Loucy (cell line): Measurements from ENCODE around the gene MDFI.

Experiments used
- H2AFZ ChIP-seq: fragments of 200-600 bp; sonication (generic); 2 replicates; pipeline ENCODE4 v1.6.0; 2016; ENCODE audit warnings: antibody characterized with exemption, mild to moderate bottlenecking, low read length, moderate library complexity
- H3F3A ChIP-seq: fragments of 200-600 bp; 2 replicates; pipeline ENCODE4 v1.6.0; 2016; ENCODE audit warnings: antibody characterized with exemption, low read depth, mild to moderate bottlenecking
- H3K27me3 ChIP-seq: fragments of 200-600 bp; sonication (generic); 2 replicates; pipeline ENCODE4 v1.6.1; 2014; ENCODE audit warnings: low read length, mild to moderate bottlenecking; ENCODE audit not compliant: insufficient read depth, poor library complexity, severe bottlenecking
- H3K36me3 ChIP-seq: fragments of 200-600 bp; sonication (generic); 2 replicates; pipeline ENCODE4 v1.6.1; 2016; ENCODE audit warnings: low read length; ENCODE audit not compliant: insufficient read depth
- H3K4me1 ChIP-seq: fragments of 200-600 bp; sonication (generic); 2 replicates; pipeline ENCODE4 v1.5.1; 2014; ENCODE audit warnings: low read length, mild to moderate bottlenecking; ENCODE audit not compliant: insufficient read depth, poor library complexity, severe bottlenecking
- H3K4me2 ChIP-seq: fragments of 200-600 bp; sonication (generic); 2 replicates; pipeline ENCODE4 v1.6.0; 2014; ENCODE audit warnings: antibody characterized with exemption, low read length, low read depth, mild to moderate bottlenecking; ENCODE audit not compliant: poor library complexity, severe bottlenecking
- H3K4me3 ChIP-seq: fragments of 200-600 bp; sonication (generic); 2 replicates; pipeline ENCODE4 v1.5.1; 2014; ENCODE audit warnings: low read length, mild to moderate bottlenecking, mixed read lengths; ENCODE audit not compliant: poor library complexity, severe bottlenecking
- H3K79me2 ChIP-seq: fragments of 200-600 bp; sonication (generic); 2 replicates; pipeline ENCODE4 v1.6.1; 2014; ENCODE audit warnings: low read length; ENCODE audit not compliant: insufficient read depth
- H3K9ac ChIP-seq: fragments of 200-600 bp; sonication (generic); 2 replicates; pipeline ENCODE4 v1.6.0; 2014; ENCODE audit warnings: mild to moderate bottlenecking, low read depth, low read length, moderate library complexity; ENCODE audit not compliant: poor library complexity, severe bottlenecking
- H3K9me2 ChIP-seq: fragments of 200-600 bp; sonication (generic); replicated peaks from 2 replicates; pipeline ENCODE4 v1.6.1; 2016; ENCODE audit warnings: low read depth, low read length, mixed read lengths
- H3K9me3 ChIP-seq: fragments of 200-600 bp; sonication (generic); 2 replicates; pipeline ENCODE4 v1.6.1; 2014; ENCODE audit warnings: mild to moderate bottlenecking, antibody characterized with exemption, low read length, low read depth; ENCODE audit not compliant: insufficient read depth
- H4K20me1 ChIP-seq: fragments of 200-600 bp; sonication (generic); 2 replicates; pipeline ENCODE4 v1.6.0; 2014; ENCODE audit warnings: antibody characterized with exemption, low read length, mild to moderate bottlenecking; ENCODE audit not compliant: insufficient read depth, poor library complexity, severe bottlenecking
- CTCF ChIP-seq: fragments of 200-600 bp; sonication (generic); conservative IDR thresholded peaks from 2 replicates; pipeline ENCODE4 v1.5.1; 2014; ENCODE audit warnings: mild to moderate bottlenecking, antibody characterized with exemption, low read length
- EZH2phosphoT487 ChIP-seq: fragments of 200-600 bp; IDR thresholded peaks from 2 replicates; pipeline ENCODE4 v1.6.1; 2018; ENCODE audit warnings: antibody characterized with exemption, mild to moderate bottlenecking, moderate library complexity, borderline replicate concordance

Gene MDFI

GRCh38 chr6:41684311-41685180, 46.3 kb downstream of the MDFI start:
- peaks cover 10% of the 10 kb centered on the region for H3K4me1 ChIP-seq
- H3K79me2 ChIP-seq, result no peaks in the 10 kb centered on the region
- H3K9me2 ChIP-seq, result no peaks in the 10 kb centered on the region
- no peak overlapping the region for H3K4me3 ChIP-seq
- no peaks in the 10 kb centered on the region for H3K27me3 ChIP-seq
- no peaks in the 10 kb centered on the region for H3K36me3 ChIP-seq
- H2AFZ ChIP-seq, result no peak overlapping the region
- no peak overlapping the region for H3K4me2 ChIP-seq
- H3F3A ChIP-seq, result no peaks in the 10 kb centered on the region
- H4K20me1 ChIP-seq, result no peaks in the 10 kb centered on the region
- no peaks in the 10 kb centered on the region for H3K9me3 ChIP-seq
- TF ChIP-seq CTCF, result no peak
- TF ChIP-seq EZH2phosphoT487, result no peak
- no peak overlapping the region for H3K9ac ChIP-seq

- H3K4me3 ChIP-seq, result no peak overlapping the region
- H3K79me2 ChIP-seq, result no peaks in the 10 kb centered on the region
- H3K9ac ChIP-seq, result no peak overlapping the region
- no peaks in the 10 kb centered on the region for H4K20me1 ChIP-seq
- no peaks in the 10 kb centered on the region for H3K36me3 ChIP-seq
- H3K27me3 ChIP-seq, result no peaks in the 10 kb centered on the region
- H2AFZ ChIP-seq, result no peak overlapping the region
- no peaks in the 10 kb centered on the region for H3K9me2 ChIP-seq
- no peak for TF ChIP-seq CTCF
- peaks cover 2% of the 10 kb centered on the region for H3K4me1 ChIP-seq
- H3F3A ChIP-seq, result no peaks in the 10 kb centered on the region
- no peaks in the 10 kb centered on the region for H3K9me3 ChIP-seq
- no peak overlapping the region for H3K4me2 ChIP-seq
Measured at GRCh38 chr6:41685641-41686380, 47.5 kb downstream of the MDFI start.

- no peaks in the 10 kb centered on the region for H3K36me3 ChIP-seq
- H3K4me2 ChIP-seq, result no peak overlapping the region
- H3K27me3 ChIP-seq, result no peaks in the 10 kb centered on the region
- no peaks in the 10 kb centered on the region for H3K9me3 ChIP-seq
- no peaks in the 10 kb centered on the region for H3K9me2 ChIP-seq
- H2AFZ ChIP-seq, result no peak overlapping the region
- H3K4me3 ChIP-seq, result no peak overlapping the region
- H3K4me1 ChIP-seq, result no peaks in the 10 kb centered on the region
- no peak overlapping the region for H3K9ac ChIP-seq
- no peaks in the 10 kb centered on the region for H4K20me1 ChIP-seq
- no peaks in the 10 kb centered on the region for H3F3A ChIP-seq
- no peak for TF ChIP-seq CTCF
- no peak for TF ChIP-seq EZH2phosphoT487
- no peaks in the 10 kb centered on the region for H3K79me2 ChIP-seq
Measured at GRCh38 chr6:41687501-41688175, 49.4 kb downstream of the MDFI start.
